Duodenal mucosa (tissue), 2 donors: ENCODE data around the gene CDX1.

Experiments
- H3K27ac ChIP-seq: one replicate; pipeline ENCODE4 v1.7.0; 2013; ENCODE audit warnings: low read depth, low read length
- H3K27me3 ChIP-seq, 2 donors: one replicate each; pipeline ENCODE4 v1.7.0; 2013; ENCODE audit warnings: low read length in 2 of 2, control low read depth in 1 of 2; ENCODE audit not compliant: insufficient read depth in 2 of 2, control insufficient read depth in 1 of 2
- H3K36me3 ChIP-seq, 2 donors: one replicate each; pipeline ENCODE4 v1.7.0; 2013; ENCODE audit warnings: low read length in 2 of 2, control low read depth in 1 of 2; ENCODE audit not compliant: insufficient read depth in 2 of 2, control insufficient read depth in 1 of 2
- H3K4me1 ChIP-seq, 2 donors: one replicate each; pipeline ENCODE4 v1.7.0; 2013; ENCODE audit warnings: low read length in 2 of 2, control low read depth in 1 of 2; ENCODE audit not compliant: insufficient read depth in 2 of 2, control insufficient read depth in 1 of 2
- H3K4me3 ChIP-seq, 2 donors: one replicate each; pipeline ENCODE4 v1.7.0; 2013; ENCODE audit warnings: low read length in 2 of 2, low read depth in 1 of 2
- H3K9ac ChIP-seq, 2 donors: one replicate each; pipeline ENCODE4 v1.7.0; 2013; ENCODE audit warnings: low read length in 2 of 2, low read depth in 1 of 2
- H3K9me3 ChIP-seq, 2 donors: one replicate each; pipeline ENCODE4 v1.7.0; 2013; ENCODE audit warnings: low read length in 2 of 2, control low read depth in 1 of 2; ENCODE audit not compliant: control insufficient read depth in 1 of 2

CDX1 gene

GRCh38 chr5:150211156-150212030, 44.8 kb downstream of the CDX1 start:
- no peaks in the 10 kb centered on the region for H3K27me3 ChIP-seq
- H3K27ac ChIP-seq = peak overlapping the region; percentile 57
- H3K9ac ChIP-seq = peak overlapping the region; percentile 49 to 57
- H3K36me3 ChIP-seq = no peaks in the 10 kb centered on the region
- H3K4me3 ChIP-seq = peak overlapping the region; percentile 12 to 32
- H3K9me3 ChIP-seq = no peaks in the 10 kb centered on the region
- peaks cover 33 to 49% of the 10 kb centered on the region in 2 donors for H3K4me1 ChIP-seq

- H3K27ac ChIP-seq = no peak overlapping the region
Measured at GRCh38 chr5:150213530-150213929, 47.0 kb downstream of the CDX1 start.

GRCh38 chr5:150214289-150214688, 47.7 kb downstream of the CDX1 start:
- H3K36me3 ChIP-seq = no peaks in the 10 kb centered on the region
- no peaks in the 10 kb centered on the region for H3K27me3 ChIP-seq
- H3K9me3 ChIP-seq = no peaks in the 10 kb centered on the region
- no peak overlapping the region for H3K9ac ChIP-seq
- H3K27ac ChIP-seq = no peak overlapping the region
- no peak overlapping the region for H3K4me3 ChIP-seq
- peaks cover 40 to 57% of the 10 kb centered on the region in 2 donors for H3K4me1 ChIP-seq

More at GRCh38 chr5:150213530-150213929, 47.0 kb downstream of the CDX1 start:
- Histone ChIP-seq H3K9ac (no peak overlapping the region), H3K36me3 (no peaks in the 10 kb centered on the region), H3K4me3 (no peak overlapping the region), H3K9me3 (no peaks in the 10 kb centered on the region), H3K4me1 (peaks cover 47 to 65% of the 10 kb centered on the region in 2 donors), H3K27me3 (no peaks in the 10 kb centered on the region)

- no peak overlapping the region for H3K4me3 ChIP-seq
- H3K9me3 ChIP-seq = no peaks in the 10 kb centered on the region
- no peaks in the 10 kb centered on the region for H3K36me3 ChIP-seq
- H3K9ac ChIP-seq = peak overlapping the region in 1 of 2 donors; percentile 32
- H3K4me1 ChIP-seq = peaks cover 27 to 40% of the 10 kb centered on the region in 2 donors
- no peaks in the 10 kb centered on the region for H3K27me3 ChIP-seq
- no peak overlapping the region for H3K27ac ChIP-seq
Measured at GRCh38 chr5:150215979-150216944, 49.7 kb downstream of the CDX1 start.

GRCh38 chr5:150217038-150217437, 50.5 kb downstream of the CDX1 start:
- no peaks in the 10 kb centered on the region for H3K36me3 ChIP-seq
- peaks cover 20 to 33% of the 10 kb centered on the region in 2 donors for H3K4me1 ChIP-seq
- no peaks in the 10 kb centered on the region for H3K27me3 ChIP-seq
- H3K4me3 ChIP-seq = no peak overlapping the region
- H3K27ac ChIP-seq = no peak overlapping the region
- H3K9ac ChIP-seq = peak overlapping the region in 1 of 2 donors; percentile 60
- H3K9me3 ChIP-seq = no peaks in the 10 kb centered on the region

- no peaks in the 10 kb centered on the region for H3K36me3 ChIP-seq
- H3K27ac ChIP-seq = no peak overlapping the region
- H3K9ac ChIP-seq = peak overlapping the region in 1 of 2 donors; percentile 60
- no peaks in the 10 kb centered on the region for H3K27me3 ChIP-seq
- peaks cover 19 to 33% of the 10 kb centered on the region in 2 donors for H3K4me1 ChIP-seq
- H3K4me3 ChIP-seq = no peak overlapping the region
- H3K9me3 ChIP-seq = no peaks in the 10 kb centered on the region
Measured at GRCh38 chr5:150217873-150218692, 51.5 kb downstream of the CDX1 start.

GRCh38 chr5:150218693-150219035, 52.1 kb downstream of the CDX1 start:
- Histone ChIP-seq H3K4me1 (peaks cover 19 to 33% of the 10 kb centered on the region in 2 donors), H3K9me3 (no peaks in the 10 kb centered on the region), H3K27ac (no peak overlapping the region), H3K27me3 (no peaks in the 10 kb centered on the region), H3K4me3 (no peak overlapping the region), H3K9ac (no peak overlapping the region), H3K36me3 (no peaks in the 10 kb centered on the region)

GRCh38 chr5:150219142-150219541, 52.6 kb downstream of the CDX1 start:
- H3K27ac ChIP-seq = no peak overlapping the region
- H3K27me3 ChIP-seq = no peaks in the 10 kb centered on the region
- no peak overlapping the region for H3K9ac ChIP-seq
- no peak overlapping the region for H3K4me3 ChIP-seq
- peaks cover 19 to 31% of the 10 kb centered on the region in 2 donors for H3K4me1 ChIP-seq
- no peaks in the 10 kb centered on the region for H3K36me3 ChIP-seq
- no peaks in the 10 kb centered on the region for H3K9me3 ChIP-seq

- no peaks in the 10 kb centered on the region for H3K36me3 ChIP-seq
- no peaks in the 10 kb centered on the region for H3K27me3 ChIP-seq
- H3K4me3 ChIP-seq = no peak overlapping the region
- H3K9ac ChIP-seq = no peak overlapping the region
- no peak overlapping the region for H3K27ac ChIP-seq
- peaks cover 19 to 29% of the 10 kb centered on the region in 2 donors for H3K4me1 ChIP-seq
- no peaks in the 10 kb centered on the region for H3K9me3 ChIP-seq
Measured at GRCh38 chr5:150219861-150220260, 53.3 kb downstream of the CDX1 start.
